LNCAP (cell line): ENCODE results near the gene ATP6V0E2.

Experiments
- TF ChIP-seq, protein P1 (sequence below): fragments of 450-650 bp; IDR thresholded peaks from 2 replicates; pipeline ENCODE4 v1.5.1; 2017; ENCODE audit warnings: mild to moderate bottlenecking

Gene ATP6V0E2

DNA sequence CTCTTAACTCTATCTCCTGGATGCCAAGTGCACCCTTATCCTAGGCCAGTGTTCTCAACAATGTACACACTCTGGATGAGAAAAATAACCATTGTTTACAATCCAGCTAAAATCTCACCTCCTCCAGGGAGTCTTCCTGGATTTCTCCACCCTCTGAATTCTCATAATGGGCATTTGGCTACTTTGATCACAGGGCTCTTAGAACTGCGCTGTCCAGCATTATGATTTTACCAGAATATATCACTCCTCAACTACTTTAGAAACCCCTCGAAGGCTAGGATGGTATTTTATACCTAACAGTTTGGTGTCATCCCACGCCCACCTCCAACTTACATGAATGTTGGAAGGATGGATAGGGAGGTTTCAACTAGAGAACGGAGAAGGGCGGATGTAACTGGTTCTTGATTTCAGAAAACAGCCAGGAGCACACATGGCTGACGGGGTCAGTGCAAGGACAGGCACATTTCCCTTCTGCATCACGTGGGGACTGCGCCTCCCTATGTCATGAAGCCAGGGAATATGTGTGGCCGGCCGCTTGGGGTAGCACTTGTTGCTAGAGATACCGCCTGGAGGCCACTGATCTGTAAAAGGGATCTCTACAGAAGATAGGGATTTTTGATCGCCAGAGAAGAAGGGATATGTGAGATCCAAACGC is 1.2 kb upstream of the ATP6V0E2 start:
- TF ChIP-seq, protein P1, sequence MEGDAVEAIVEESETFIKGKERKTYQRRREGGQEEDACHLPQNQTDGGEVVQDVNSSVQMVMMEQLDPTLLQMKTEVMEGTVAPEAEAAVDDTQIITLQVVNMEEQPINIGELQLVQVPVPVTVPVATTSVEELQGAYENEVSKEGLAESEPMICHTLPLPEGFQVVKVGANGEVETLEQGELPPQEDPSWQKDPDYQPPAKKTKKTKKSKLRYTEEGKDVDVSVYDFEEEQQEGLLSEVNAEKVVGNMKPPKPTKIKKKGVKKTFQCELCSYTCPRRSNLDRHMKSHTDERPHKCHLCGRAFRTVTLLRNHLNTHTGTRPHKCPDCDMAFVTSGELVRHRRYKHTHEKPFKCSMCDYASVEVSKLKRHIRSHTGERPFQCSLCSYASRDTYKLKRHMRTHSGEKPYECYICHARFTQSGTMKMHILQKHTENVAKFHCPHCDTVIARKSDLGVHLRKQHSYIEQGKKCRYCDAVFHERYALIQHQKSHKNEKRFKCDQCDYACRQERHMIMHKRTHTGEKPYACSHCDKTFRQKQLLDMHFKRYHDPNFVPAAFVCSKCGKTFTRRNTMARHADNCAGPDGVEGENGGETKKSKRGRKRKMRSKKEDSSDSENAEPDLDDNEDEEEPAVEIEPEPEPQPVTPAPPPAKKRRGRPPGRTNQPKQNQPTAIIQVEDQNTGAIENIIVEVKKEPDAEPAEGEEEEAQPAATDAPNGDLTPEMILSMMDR = peak; percentile 23; the same call in 1 of the 2 replicates

GRCh38 chr7:149873970-149874643 is 338 bp downstream of the ATP6V0E2 start:
- TF ChIP-seq, protein P1 = no peak

- TF ChIP-seq, protein P1 = no peak
Observed at GRCh38 chr7:149874644-149875028, 867 bp downstream of the ATP6V0E2 start.

GRCh38 chr7:149875396-149875795 is 1.6 kb downstream of the ATP6V0E2 start:
- TF ChIP-seq, protein P1 = no peak

DNA sequence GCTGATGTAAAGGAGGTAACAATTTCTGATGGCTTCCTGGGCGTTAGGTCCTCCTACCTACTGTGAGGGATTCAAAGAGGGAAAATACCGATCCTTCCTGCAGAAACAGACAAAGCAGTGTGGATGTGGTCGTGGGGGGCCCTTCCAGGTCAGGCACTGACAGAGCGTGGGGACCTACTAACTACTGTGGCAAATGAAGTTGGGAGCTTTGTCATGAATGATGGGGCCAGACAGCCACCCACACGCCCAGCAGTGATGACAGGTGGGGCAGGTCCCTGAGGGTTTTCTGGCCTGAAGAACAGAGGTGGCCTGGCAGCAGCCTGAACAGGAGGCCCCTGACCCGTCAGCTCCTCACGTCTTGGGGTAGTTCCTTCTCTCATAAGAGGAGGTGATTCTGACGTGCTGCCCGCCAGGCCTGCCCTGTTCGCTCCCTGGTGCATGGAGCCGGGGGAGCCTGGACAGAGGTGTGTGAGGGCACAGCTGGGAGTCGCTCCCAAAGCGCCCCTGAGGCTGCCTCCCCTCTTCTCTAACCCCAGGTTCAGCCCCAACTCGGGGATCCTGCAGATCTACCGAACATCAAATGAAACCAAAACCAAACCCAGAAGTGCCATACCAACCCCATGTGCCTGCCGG is 4.2 kb downstream of the ATP6V0E2 start:
- TF ChIP-seq, protein P1 = no peak

GRCh38 chr7:149878523-149878921 is 4.8 kb downstream of the ATP6V0E2 start:
- TF ChIP-seq, protein P1 = no peak

DNA sequence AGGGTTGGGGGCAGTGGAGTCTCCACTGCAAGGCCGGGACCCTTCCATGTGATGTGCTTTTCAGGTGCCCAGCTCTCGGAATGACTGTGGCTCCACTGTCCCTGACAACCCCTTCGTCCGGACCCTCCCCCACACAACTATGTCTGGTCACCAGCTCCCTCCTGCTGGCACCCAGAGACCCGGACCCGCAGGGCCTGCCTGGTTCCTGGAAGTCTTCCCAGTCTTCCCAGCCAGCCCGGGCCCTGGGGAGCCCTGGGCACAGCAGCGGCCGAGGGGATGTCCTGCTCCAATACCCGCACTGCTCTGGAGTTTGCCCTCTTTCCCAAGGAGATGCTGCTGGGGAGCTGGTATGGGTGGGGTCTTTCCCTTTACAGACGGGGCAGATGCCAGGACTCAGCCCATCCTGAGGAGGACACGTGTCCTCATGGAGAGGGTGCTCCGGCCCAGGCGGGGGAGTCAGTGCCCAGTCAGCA is 5.5 kb downstream of the ATP6V0E2 start:
- TF ChIP-seq, protein P1 = no peak
